ENCODE results near the gene PTPN1. TPM values are rescaled to one million over a fixed set of nuclear protein-coding genes. Genes with fewer than 3 reads are reported as not detected.

PTPN1 gene
- total RNA-seq, 1 donor from 2014 or later, result 47.5 TPM

GRCh38 chr20:50586531-50587232 lies 76.5 kb downstream of the PTPN1 start:
- TF ChIP-seq CTCF (IDR thresholded peaks at IDR 0.05; ENCODE audit: partially characterized antibody, unreplicated experiment), result no peak
- DNase-seq, result no peak
- H3K27ac Mint-ChIP-seq (ENCODE audit: unreplicated experiment), result no peak overlapping the region
- H3K27me3 Mint-ChIP-seq (ENCODE audit: unreplicated experiment), result peaks cover 6% of the 10 kb centered on the region
- no peaks in the 10 kb centered on the region for H3K9me3 Mint-ChIP-seq (ENCODE audit: unreplicated experiment)
- no peaks in the 10 kb centered on the region for H3K4me1 Mint-ChIP-seq (ENCODE audit: low read depth, unreplicated experiment)
- no peaks in the 10 kb centered on the region for H3K36me3 Mint-ChIP-seq (ENCODE audit: unreplicated experiment)
- no peak overlapping the region for H3K4me3 Mint-ChIP-seq (ENCODE audit: unreplicated experiment)

GRCh38 chr20:50587291-50587961 lies 77.2 kb downstream of the PTPN1 start:
- no peak for TF ChIP-seq CTCF (IDR thresholded peaks at IDR 0.05; ENCODE audit: partially characterized antibody, unreplicated experiment)
- Mint-ChIP-seq H3K4me1 (ENCODE audit: low read depth, unreplicated experiment) (no peaks in the 10 kb centered on the region), H3K9me3 (ENCODE audit: unreplicated experiment) (peaks cover 3% of the 10 kb centered on the region), H3K27me3 (ENCODE audit: unreplicated experiment) (peaks cover 6% of the 10 kb centered on the region), H3K27ac (ENCODE audit: unreplicated experiment) (no peak overlapping the region), H3K36me3 (ENCODE audit: unreplicated experiment) (no peaks in the 10 kb centered on the region), H3K4me3 (ENCODE audit: unreplicated experiment) (no peak overlapping the region)
- DNase-seq, result no peak

- Mint-ChIP-seq H3K36me3 (ENCODE audit: unreplicated experiment) (no peaks in the 10 kb centered on the region), H3K4me3 (ENCODE audit: unreplicated experiment) (no peak overlapping the region), H3K9me3 (ENCODE audit: unreplicated experiment) (peaks cover 3% of the 10 kb centered on the region), H3K4me1 (ENCODE audit: low read depth, unreplicated experiment) (no peaks in the 10 kb centered on the region), H3K27me3 (ENCODE audit: unreplicated experiment) (peaks cover 6% of the 10 kb centered on the region), H3K27ac (ENCODE audit: unreplicated experiment) (no peak overlapping the region)
- peak; percentile 89 for TF ChIP-seq CTCF (IDR thresholded peaks at IDR 0.05; ENCODE audit: partially characterized antibody, unreplicated experiment)
- peak; percentile 90 for DNase-seq
Observed at GRCh38 chr20:50588034-50588736, 78.0 kb downstream of the PTPN1 start.

- Mint-ChIP-seq H3K4me3 (ENCODE audit: unreplicated experiment) (no peak overlapping the region), H3K9me3 (ENCODE audit: unreplicated experiment) (peaks cover 6% of the 10 kb centered on the region), H3K27ac (ENCODE audit: unreplicated experiment) (no peak overlapping the region), H3K27me3 (ENCODE audit: unreplicated experiment) (peaks cover 6% of the 10 kb centered on the region), H3K4me1 (ENCODE audit: low read depth, unreplicated experiment) (no peaks in the 10 kb centered on the region), H3K36me3 (ENCODE audit: unreplicated experiment) (no peaks in the 10 kb centered on the region)
- DNase-seq, result no peak
- no peak for TF ChIP-seq CTCF (IDR thresholded peaks at IDR 0.05; ENCODE audit: partially characterized antibody, unreplicated experiment)
Observed at GRCh38 chr20:50589548-50590347, 79.6 kb downstream of the PTPN1 start.
